Endothelial cell of umbilical vein (primary cell): Measurements from ENCODE around the gene ANAPC13. TPM values are rescaled to one million over a fixed set of nuclear protein-coding genes. Genes with fewer than 3 reads are reported as not detected.

ENCODE experiments used
- BruUV-seq: library from RNA; stranded (reverse); fragments of 400-500 nt; replicated peaks from 2 replicates; lab custom pipeline; 2021; lab: Mats Ljungman, UMichigan
- CTCF ChIA-PET: fragments of 300-600, 350-600 bp; sonication (Branson Sonifier 250); formaldehyde crosslinking; loops from one replicate; lab custom pipeline; 2021; ENCODE audit warnings: antibody characterized with exemption, inconsistent platforms; lab: Charles Lee
- POLR2A ChIA-PET: fragments of 300-600, 350-600 bp; sonication (Branson Sonifier 250); formaldehyde crosslinking; loops from one replicate; lab custom pipeline; 2021; ENCODE audit warnings: antibody characterized with exemption, inconsistent platforms; lab: Charles Lee
- DNase-seq: peaks from one replicate; pipeline ENCODE4 v3.0.0-alpha.2; 2011; ENCODE audit warnings: low read depth, low spot score
- FAIRE-seq: peaks from 2 replicates; lab custom pipeline; 2011; peaks lifted over from hg19 to GRCh38; lab: Jason Lieb, UNC
- H2AFZ ChIP-seq: 2 replicates; pipeline ENCODE4 v1.6.0; 2012; ENCODE audit warnings: low read depth, low read length, control low read depth, inconsistent platforms
- H3K27ac ChIP-seq: 2 replicates; pipeline ENCODE4 v1.5.1; 2011; ENCODE audit warnings: low read depth, mild to moderate bottlenecking, control low read depth, low read length, moderate library complexity; ENCODE audit not compliant: insufficient read depth
- H3K27me3 ChIP-seq, 2 experiments: 2 replicates each; pipeline versions ENCODE4 v1.6.0 to v1.6.1; 2011; ENCODE audit warnings: low read length in 2 of 2, mixed read lengths in 1 of 2; ENCODE audit not compliant: control insufficient read depth in 2 of 2, insufficient read depth in 2 of 2
- H3K36me3 ChIP-seq, 2 experiments: 2 replicates in 1 of 2; 3 replicates in 1 of 2; pipeline ENCODE4 v1.5.1; 2011; ENCODE audit warnings: low read length in 2 of 2, mild to moderate bottlenecking in 1 of 2, moderate library complexity in 1 of 2; ENCODE audit not compliant: control insufficient read depth in 2 of 2, insufficient read depth in 2 of 2; ENCODE audit errors: extremely low read depth in 1 of 2
- H3K4me1 ChIP-seq: 3 replicates; pipeline ENCODE4 v1.5.1; 2011; ENCODE audit warnings: mild to moderate bottlenecking, low read length; ENCODE audit not compliant: control insufficient read depth, insufficient read depth; ENCODE audit errors: extremely low read depth
- H3K4me2 ChIP-seq: 2 replicates; pipeline ENCODE4 v1.6.1; 2011; ENCODE audit warnings: low read length, control low read depth, mixed read lengths; ENCODE audit not compliant: insufficient read depth
- H3K4me3 ChIP-seq, 3 experiments: fragments of 200-600 bp in 1 of 3; sonication (generic), shearing (Covaris generic) in 1 of 3; replicated peaks in 1 of 3; 2 replicates each; pipeline ENCODE4 v1.5.1; 2011 to 2016; ENCODE audit warnings: control low read depth in 3 of 3, low read length in 3 of 3, mild to moderate bottlenecking in 2 of 3, inconsistent platforms in 1 of 3, low read depth in 1 of 3, moderate library complexity in 1 of 3; ENCODE audit not compliant: insufficient read depth in 1 of 3
- H3K79me2 ChIP-seq: 2 replicates; pipeline ENCODE4 v1.6.0; 2012; ENCODE audit warnings: low read length, inconsistent platforms; ENCODE audit not compliant: control insufficient read depth, insufficient read depth
- H3K9ac ChIP-seq: replicated peaks from 2 replicates; pipeline ENCODE3; 2011; ENCODE audit warnings: low read length, control low read depth; ENCODE audit not compliant: insufficient read depth; ENCODE audit errors: extremely low read depth
- H3K9me1 ChIP-seq: replicated peaks from 3 replicates; pipeline ENCODE4 v1.6.0; 2011; ENCODE audit warnings: mild to moderate bottlenecking, low read length; ENCODE audit not compliant: control insufficient read depth, insufficient read depth; ENCODE audit errors: extremely low read depth
- H3K9me3 ChIP-seq: replicated peaks from 2 replicates; pipeline ENCODE4 v1.5.1; 2012; ENCODE audit warnings: low read length, inconsistent platforms; ENCODE audit not compliant: control insufficient read depth, insufficient read depth
- H4K20me1 ChIP-seq: replicated peaks from 2 replicates; pipeline ENCODE3; 2011; ENCODE audit warnings: mild to moderate bottlenecking, low read length; ENCODE audit not compliant: control insufficient read depth, insufficient read depth; ENCODE audit errors: extremely low read depth
- CTCF ChIP-seq, 2 donors: IDR thresholded peaks; 1 replicate in 1 of 2; 2 replicates in 1 of 2; pipeline ENCODE4 v1.5.1; 2011; ENCODE audit warnings: low read length in 2 of 2, mild to moderate bottlenecking in 2 of 2, moderate library complexity in 2 of 2, control low read depth in 1 of 2, inconsistent platforms in 1 of 2, low read depth in 1 of 2; ENCODE audit not compliant: insufficient read depth in 1 of 2; ENCODE audit errors: extremely low read depth in 1 of 2
- EZH2 ChIP-seq: IDR thresholded peaks from 2 replicates; pipeline ENCODE4 v1.6.1; 2012; ENCODE audit warnings: borderline replicate concordance, low read depth, mild to moderate bottlenecking, moderate library complexity, low read length, inconsistent platforms; ENCODE audit not compliant: severe bottlenecking
- FOS ChIP-seq: IDR thresholded peaks from 2 replicates; pipeline ENCODE4 v1.6.1; 2011; ENCODE audit warnings: mild to moderate bottlenecking, low read length, moderate library complexity, borderline replicate concordance; ENCODE audit not compliant: insufficient read depth
- GATA2 ChIP-seq: IDR thresholded peaks from 2 replicates; pipeline ENCODE4 v1.7.0; 2011; ENCODE audit warnings: low read depth, mild to moderate bottlenecking, moderate library complexity, mixed read lengths, low read length; ENCODE audit not compliant: insufficient read length, insufficient read depth
- JUN ChIP-seq: IDR thresholded peaks from 2 replicates; pipeline ENCODE4 v1.6.1; 2011; ENCODE audit warnings: borderline replicate concordance, low read depth; ENCODE audit not compliant: insufficient read length, insufficient read depth
- MAX ChIP-seq: IDR thresholded peaks from 2 replicates; pipeline ENCODE4 v1.6.1; 2011; ENCODE audit not compliant: insufficient read depth, insufficient read length
- MYC ChIP-seq: IDR thresholded peaks from one replicate; pipeline ENCODE4 v1.6.1; 2011; ENCODE audit warnings: mild to moderate bottlenecking, low read depth, low read length
- POLR2A ChIP-seq: IDR thresholded peaks from 2 replicates; pipeline ENCODE4 v1.6.1; 2012; ENCODE audit warnings: low read depth, mild to moderate bottlenecking, control low read depth, low read length
- POLR2AphosphoS5 ChIP-seq: IDR thresholded peaks from 2 replicates; pipeline ENCODE4 v1.6.1; 2012; ENCODE audit warnings: low read depth, mild to moderate bottlenecking, control low read depth, low read length, moderate library complexity; ENCODE audit not compliant: insufficient read depth
- dilution Hi-C: fragments of 300-500 bp; cut with MboI; formaldehyde crosslinking; loops from one replicate; pipeline ENCODE4 v1.15.0; 2019; ENCODE audit warnings: low sequenced_read_pairs; ENCODE audit not compliant: extremely low pct_ligation_motif_present
- intact Hi-C: fragments of 100-400 bp; cut with micrococcal nuclease; formaldehyde crosslinking; loops from one replicate; pipeline ENCODE4 v1.10.0; 2022
- polyA plus RNA-seq, 4 experiments: library from polyadenylated mRNA; depleted of rRNA in 3 of 4; stranded (reverse) in 3 of 4; unstranded in 1 of 4; fragments of >200 nt; gene quantifications; 2 replicates each; pipeline versions ENCODE4 v1.2.1 to v1.2.3, GENCODE V29; 2011 to 2012; ENCODE audit warnings: missing spikeins in 1 of 4
- total RNA-seq: library from RNA; stranded (reverse); gene quantifications from 2 replicates; pipeline ENCODE4 v1.2.3, GENCODE V29; 2021

The ANAPC13 gene
- total and polyA plus RNA-seq, 2 donors (not counting 3 experiments of a cell fraction or from before 2014, with no cell fraction given), result 48.4 to 50.8 TPM

DNA sequence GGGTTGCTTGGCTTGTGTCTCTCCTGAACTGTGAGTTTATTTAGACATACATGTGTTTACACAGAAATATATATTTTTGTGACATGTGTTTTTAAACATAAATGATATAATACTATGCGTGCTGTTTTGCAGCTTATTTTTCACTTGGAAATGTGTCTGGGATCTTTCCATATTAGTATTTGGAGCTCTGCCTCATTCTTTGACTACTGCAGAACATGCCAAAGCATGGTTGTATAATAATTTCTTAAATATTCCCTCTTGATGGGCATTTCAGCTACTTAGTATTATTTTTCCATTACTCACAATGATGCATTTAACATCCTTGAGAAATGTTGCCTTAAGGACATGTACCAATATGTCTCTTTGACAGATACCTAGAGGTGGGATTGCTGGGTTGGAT lies 19.5 kb downstream of the ANAPC13 start:
- Histone ChIP-seq H3K9me1 (no peaks in the 10 kb centered on the region), H2AFZ (no peak overlapping the region), H3K79me2 (no peaks in the 10 kb centered on the region), H3K27me3 (no peaks in the 10 kb centered on the region), H3K4me1 (peaks cover 11% of the 10 kb centered on the region), H3K4me3 (no peak overlapping the region), H3K27ac (no peak overlapping the region), H3K9me3 (no peaks in the 10 kb centered on the region), H3K36me3 (no peaks in the 10 kb centered on the region), H4K20me1 (no peaks in the 10 kb centered on the region), H3K9ac (no peak overlapping the region), H3K4me2 (no peak overlapping the region)
- TF ChIP-seq FOS (no peak), POLR2AphosphoS5 (no peak), MAX (no peak), EZH2 (no peak), CTCF (IDR thresholded peaks at IDR 0.05; ENCODE audit: extremely low read depth in 1 of 2, insufficient read depth in 1 of 2, low read depth in 1 of 2, low read length in 2 of 2) (no peak), MYC (no peak), POLR2A (no peak), GATA2 (no peak), JUN (no peak)
- dilution Hi-C loops, result no loop called here
- no TSS peak for BruUV-seq
- CTCF ChIA-PET, result interaction anchor here (0.7 kb wide), 1 partner anchor 149 kb away, joined by 4 read pairs; no protein-coding TSS in a partner anchor
- intact Hi-C loops, result no loop called here
- POLR2A ChIA-PET, result no interaction called here
- DNase-seq (no peak), FAIRE-seq (no peak)
